Placental pericyte (primary cell): ENCODE results near the gene OLFM4. TPM values are rescaled to one million over a fixed set of nuclear protein-coding genes. Genes with fewer than 3 reads are reported as not detected.

Experiments
- total RNA-seq: library from RNA; depleted of rRNA; stranded (reverse); fragments of >200 nt; gene quantifications from 2 replicates; pipeline ENCODE4 v1.2.3, GENCODE V29; 2012

OLFM4 gene
- not detected in 2 replicates for total RNA-seq

GRCh38 chr13:53028637-53029203, at the start of gene OLFM4:
TSS of gene OLFM4 (plus strand) at chr13:53028813. CDS start at chr13:53028837, 24 bp downstream.

Other genes with a start within 250 kb of the OLFM4 start
- gene PCDH8, start 180.2 kb upstream of the OLFM4 start, total RNA-seq: not detected in 2 replicates